CD4-positive, alpha-beta memory T cell (primary cell): Measurements from ENCODE around the gene DCP2. TPM values are rescaled to one million over a fixed set of nuclear protein-coding genes. Genes with fewer than 3 reads are reported as not detected.

Experiments
- CTCF ChIA-PET: fragments of 350-600 bp; sonication (Branson Sonifier 250); formaldehyde crosslinking; loops from one replicate; lab custom pipeline; 2021; ENCODE audit warnings: inconsistent platforms; ENCODE audit not compliant: partially characterized antibody; lab: Charles Lee
- POLR2A ChIA-PET: fragments of 350-600 bp; sonication (Branson Sonifier 250); formaldehyde crosslinking; loops from one replicate; lab custom pipeline; 2021; ENCODE audit not compliant: partially characterized antibody; lab: Charles Lee
- DNase-seq, 5 donors: peaks; one replicate each; pipeline versions ENCODE4 v3.0.0 to v3.0.0-alpha.2; 2020 to 2022; ENCODE audit warnings: mixed read lengths in 1 of 5
- H3K27ac ChIP-seq: one replicate; pipeline ENCODE4 v1.7.0; 2013; ENCODE audit warnings: low read depth, low read length
- H3K27me3 ChIP-seq: 2 replicates; pipeline ENCODE4 v1.7.0; 2013; ENCODE audit warnings: mild to moderate bottlenecking, low read length, moderate library complexity; ENCODE audit not compliant: insufficient read depth
- H3K36me3 ChIP-seq: 2 replicates; pipeline ENCODE4 v1.7.0; 2013; ENCODE audit warnings: mild to moderate bottlenecking, low read length, moderate library complexity; ENCODE audit not compliant: insufficient read depth
- H3K4me1 ChIP-seq: 2 replicates; pipeline ENCODE4 v1.7.0; 2013; ENCODE audit warnings: mild to moderate bottlenecking, low read length, moderate library complexity; ENCODE audit not compliant: insufficient read depth
- H3K4me3 ChIP-seq, 2 donors: one replicate each; pipeline ENCODE4 v1.7.0; 2013; ENCODE audit warnings: low read length in 2 of 2, mild to moderate bottlenecking in 1 of 2
- H3K9me3 ChIP-seq, 2 donors: one replicate each; pipeline ENCODE4 v1.7.0; 2013; ENCODE audit warnings: low read length in 2 of 2, control low read depth in 1 of 2; ENCODE audit not compliant: control insufficient read depth in 1 of 2
- H3K27ac Mint-ChIP-seq, 7 donors: one replicate each; pipeline ENCODE4 v1.8.0; 2020 to 2021; ENCODE audit warnings: mixed read lengths in 7 of 7, mild to moderate bottlenecking in 6 of 7, inconsistent platforms in 3 of 7, moderate library complexity in 3 of 7
- H3K27me3 Mint-ChIP-seq, 2 donors: one replicate each; pipeline ENCODE4 v1.8.0; 2020 to 2021; ENCODE audit warnings: mixed read lengths in 2 of 2
- H3K36me3 Mint-ChIP-seq, 2 donors: one replicate each; pipeline ENCODE4 v1.8.0; 2020 to 2021; ENCODE audit warnings: mixed read lengths in 2 of 2, inconsistent platforms in 1 of 2, mild to moderate bottlenecking in 1 of 2
- H3K4me1 Mint-ChIP-seq, 4 donors: one replicate each; pipeline ENCODE4 v1.8.0; 2020 to 2021; ENCODE audit warnings: mixed read lengths in 4 of 4, mild to moderate bottlenecking in 1 of 4
- H3K4me3 Mint-ChIP-seq, 8 donors: one replicate each; pipeline ENCODE4 v1.8.0; 2020 to 2021; ENCODE audit warnings: mixed read lengths in 8 of 8, mild to moderate bottlenecking in 7 of 8, moderate library complexity in 6 of 8, inconsistent platforms in 3 of 8
- H3K9me3 Mint-ChIP-seq, 8 donors: one replicate each; pipeline ENCODE4 v1.8.0; 2020 to 2021; ENCODE audit warnings: mixed read lengths in 8 of 8, mild to moderate bottlenecking in 5 of 8, inconsistent platforms in 3 of 8, moderate library complexity in 1 of 8
- intact Hi-C: fragments of 100-400 bp; cut with micrococcal nuclease; formaldehyde crosslinking; loops from one replicate; pipeline ENCODE4 v1.15.1; 2023
- polyA plus RNA-seq, 2 donors: library from polyadenylated mRNA; unstranded; fragments of 300-500 nt; fragmentation: Illumina TruSeq; gene quantifications; one replicate each; pipeline ENCODE4 v1.2.3, GENCODE V29; 2021
- total RNA-seq, 2 experiments: library from RNA; stranded (reverse); gene quantifications; one replicate each; pipeline ENCODE4 v1.2.3, GENCODE V29; 2021

The DCP2 gene
- total and polyA plus RNA-seq, 4 experiments from 2014 or later: 54.0 to 123 (median 95.7) TPM

GRCh38 chr5:112965733-112966306, 10.8 kb upstream of the DCP2 start:
- Mint-ChIP-seq H3K4me3 (no peak overlapping the region), H3K4me1 (peaks cover 7 to 14% (median 9%) of the 10 kb centered on the region in 4 donors), H3K9me3 (no peaks in the 10 kb centered on the region), H3K27ac (no peak overlapping the region), H3K27me3 (no peaks in the 10 kb centered on the region), H3K36me3 (no peaks in the 10 kb centered on the region)
- H3K4me3 ChIP-seq: no peak overlapping the region
- no peak for DNase-seq
- ChIA-PET CTCF (interaction anchor here (0.9 to 5.7 kb wide), 8 partner anchors 10 to 413 kb away, joined by 3 to 76 read pairs (median 4); partner anchors contain the start of genes DCP2 and REEP5), POLR2A (interaction anchor here (1.0 to 2.4 kb wide), 2 partner anchors 10 to 44 kb away, joined by 3 to 8 read pairs; partner anchors contain the start of gene REEP5)
- no peak overlapping the region for H3K27ac ChIP-seq
- no peaks in the 10 kb centered on the region for H3K9me3 ChIP-seq
- H3K4me1 ChIP-seq: peaks cover 10% of the 10 kb centered on the region
- intact Hi-C loops: no loop called here
- no peaks in the 10 kb centered on the region for H3K27me3 ChIP-seq
- H3K36me3 ChIP-seq: no peaks in the 10 kb centered on the region

GRCh38 chr5:112967520-112968083, 9.0 kb upstream of the DCP2 start:
- intact Hi-C loops: no loop called here
- H3K36me3 Mint-ChIP-seq: no peaks in the 10 kb centered on the region
- no peak overlapping the region for H3K4me3 ChIP-seq
- H3K27me3 ChIP-seq: no peaks in the 10 kb centered on the region
- no peak overlapping the region for H3K27ac Mint-ChIP-seq
- H3K4me1 ChIP-seq: peaks cover 10% of the 10 kb centered on the region
- H3K27ac ChIP-seq: no peak overlapping the region
- H3K36me3 ChIP-seq: no peaks in the 10 kb centered on the region
- no peak overlapping the region for H3K4me3 Mint-ChIP-seq
- H3K9me3 ChIP-seq: no peaks in the 10 kb centered on the region
- DNase-seq: no peak
- no peaks in the 10 kb centered on the region for H3K27me3 Mint-ChIP-seq
- CTCF ChIA-PET: interaction anchor here (0.9 to 1.5 kb wide), 6 partner anchors 8 to 107 kb away, joined by 3 to 5 read pairs (median 3); partner anchors contain the start of gene SRP19
- POLR2A ChIA-PET: interaction anchor here (0.7 to 1.5 kb wide), 2 partner anchors 8 to 46 kb away, joined by 3 to 5 read pairs; partner anchors contain the start of gene DCP2
- peaks cover 7 to 14% (median 9%) of the 10 kb centered on the region in 4 donors for H3K4me1 Mint-ChIP-seq
- H3K9me3 Mint-ChIP-seq: no peaks in the 10 kb centered on the region

DNA sequence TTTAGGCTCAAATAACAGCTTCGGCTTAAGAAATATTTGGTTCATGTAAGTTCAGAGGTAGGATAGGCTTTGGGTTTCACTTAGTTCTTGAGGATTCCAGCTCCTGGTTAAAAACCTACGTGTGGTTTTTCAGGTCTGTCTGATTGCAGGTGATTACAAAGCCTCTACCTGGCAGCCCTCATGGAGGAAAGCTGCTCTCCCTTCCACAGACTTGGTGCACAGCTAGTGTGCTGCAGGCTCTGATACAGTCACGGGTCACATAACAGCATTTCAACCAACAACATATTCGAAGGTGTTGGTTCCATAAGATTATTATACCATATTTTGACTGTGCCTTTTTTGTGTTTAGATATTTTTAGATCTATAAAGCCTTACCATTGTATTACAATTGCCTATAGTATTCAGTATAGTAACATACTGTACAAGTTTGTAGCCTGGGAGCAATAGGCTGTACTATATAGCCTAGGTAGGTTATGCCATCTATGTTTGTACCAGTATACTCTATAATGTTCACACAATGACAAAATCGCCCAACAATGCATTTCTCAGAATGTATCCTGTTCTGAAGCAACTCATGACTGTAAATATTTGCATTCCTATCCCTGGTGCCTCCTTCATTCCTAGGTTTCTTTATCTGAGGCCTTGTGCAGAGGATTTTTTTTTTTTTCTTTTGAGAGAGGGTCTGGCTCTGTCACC, 8.0 kb upstream of the DCP2 start:
- peaks cover 7 to 12% (median 8%) of the 10 kb centered on the region in 4 donors for H3K4me1 Mint-ChIP-seq
- no peaks in the 10 kb centered on the region for H3K36me3 Mint-ChIP-seq
- H3K4me1 ChIP-seq: peaks cover 8% of the 10 kb centered on the region
- no peaks in the 10 kb centered on the region for H3K9me3 Mint-ChIP-seq
- no peak overlapping the region for H3K4me3 ChIP-seq
- no peak overlapping the region for H3K4me3 Mint-ChIP-seq
- no peak overlapping the region for H3K27ac ChIP-seq
- ChIA-PET CTCF (interaction anchor here (0.7 to 1.8 kb wide), 3 partner anchors 37 to 48 kb away, joined by 3 to 6 read pairs (median 3); no protein-coding TSS in a partner anchor), POLR2A (interaction anchor here (1.5 kb wide), 2 partner anchors 7 to 47 kb away, joined by 5 to 6 read pairs; partner anchors contain the start of genes DCP2 and REEP5)
- H3K27me3 ChIP-seq: no peaks in the 10 kb centered on the region
- H3K27ac Mint-ChIP-seq: no peak overlapping the region
- H3K36me3 ChIP-seq: no peaks in the 10 kb centered on the region
- intact Hi-C loops: no loop called here
- H3K9me3 ChIP-seq: no peaks in the 10 kb centered on the region
- no peaks in the 10 kb centered on the region for H3K27me3 Mint-ChIP-seq
- DNase-seq: no peak

DNA sequence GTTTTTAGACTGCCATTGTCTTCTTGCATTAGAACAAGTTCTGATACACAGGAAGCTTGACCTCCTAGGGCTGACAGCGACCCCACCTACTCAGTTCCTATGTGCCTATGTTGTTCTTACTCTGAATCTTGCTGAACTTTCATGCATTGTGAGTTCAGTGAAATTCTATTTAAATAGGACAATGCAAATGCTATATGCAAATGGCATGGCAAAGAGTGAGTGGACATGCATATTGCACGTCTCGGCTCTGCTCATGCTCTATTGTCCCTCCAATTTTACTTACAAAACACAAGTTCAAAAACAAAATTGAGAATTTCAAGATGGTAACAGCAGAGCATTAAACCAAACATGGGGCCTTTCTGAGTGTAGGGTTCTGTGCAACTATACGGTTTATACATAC, 5.3 kb upstream of the DCP2 start:
- no peaks in the 10 kb centered on the region for H3K27me3 ChIP-seq
- no peak for DNase-seq
- ChIA-PET POLR2A (no interaction called here), CTCF (no interaction called here)
- peaks cover 11 to 15% (median 12%) of the 10 kb centered on the region in 4 donors for H3K4me1 Mint-ChIP-seq
- H3K36me3 Mint-ChIP-seq: peaks cover 0 to 2% of the 10 kb centered on the region in 2 donors
- no peak overlapping the region for H3K27ac ChIP-seq
- H3K27ac Mint-ChIP-seq: no peak overlapping the region
- no peaks in the 10 kb centered on the region for H3K36me3 ChIP-seq
- peaks cover 7% of the 10 kb centered on the region for H3K4me1 ChIP-seq
- peaks cover 0 to 1% of the 10 kb centered on the region in 2 donors for H3K27me3 Mint-ChIP-seq
- no peak overlapping the region for H3K4me3 Mint-ChIP-seq
- intact Hi-C loops: no loop called here
- H3K9me3 ChIP-seq: no peaks in the 10 kb centered on the region
- no peak overlapping the region for H3K4me3 ChIP-seq
- peaks cover 0 to 2% (median 0%) of the 10 kb centered on the region in 8 donors for H3K9me3 Mint-ChIP-seq

DNA sequence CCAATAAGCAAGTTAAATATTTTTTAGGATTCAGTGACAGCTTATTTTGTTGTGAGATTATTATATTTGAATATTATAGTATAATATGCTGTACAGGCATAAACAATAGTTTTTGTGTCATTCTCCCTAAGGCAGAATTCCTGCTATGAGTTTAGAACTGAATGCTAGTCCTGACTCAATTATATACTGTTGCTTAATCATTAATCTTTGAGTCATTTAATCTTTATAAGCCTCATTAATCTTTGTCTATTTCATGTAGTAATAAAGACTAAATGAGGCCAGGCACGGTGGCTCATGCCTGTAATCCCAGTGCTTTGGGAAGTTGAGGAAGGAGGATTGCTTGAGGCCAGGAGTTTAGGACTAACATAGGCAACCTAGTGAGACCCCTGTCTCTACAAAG, 3.6 kb upstream of the DCP2 start:
- CTCF ChIA-PET: interaction anchor here (1.8 to 4.1 kb wide), 2 partner anchors 10 to 51 kb away, joined by 5 to 21 read pairs; partner anchors contain the start of gene REEP5
- intact Hi-C loops: no loop called here
- H3K27ac ChIP-seq: no peak overlapping the region
- H3K9me3 ChIP-seq: no peaks in the 10 kb centered on the region
- H3K36me3 Mint-ChIP-seq: peaks cover 0 to 16% of the 10 kb centered on the region in 2 donors
- peaks cover 9% of the 10 kb centered on the region for H3K4me1 ChIP-seq
- H3K27me3 Mint-ChIP-seq: peaks cover 0 to 4% of the 10 kb centered on the region in 2 donors
- no peaks in the 10 kb centered on the region for H3K36me3 ChIP-seq
- no peaks in the 10 kb centered on the region for H3K27me3 ChIP-seq
- POLR2A ChIA-PET: no interaction called here
- H3K4me1 Mint-ChIP-seq: peaks cover 14 to 28% (median 19%) of the 10 kb centered on the region in 4 donors
- no peak overlapping the region for H3K4me3 Mint-ChIP-seq
- peaks cover 0 to 5% (median 0%) of the 10 kb centered on the region in 8 donors for H3K9me3 Mint-ChIP-seq
- H3K4me3 ChIP-seq: no peak overlapping the region
- no peak overlapping the region for H3K27ac Mint-ChIP-seq
- DNase-seq: no peak

DNA sequence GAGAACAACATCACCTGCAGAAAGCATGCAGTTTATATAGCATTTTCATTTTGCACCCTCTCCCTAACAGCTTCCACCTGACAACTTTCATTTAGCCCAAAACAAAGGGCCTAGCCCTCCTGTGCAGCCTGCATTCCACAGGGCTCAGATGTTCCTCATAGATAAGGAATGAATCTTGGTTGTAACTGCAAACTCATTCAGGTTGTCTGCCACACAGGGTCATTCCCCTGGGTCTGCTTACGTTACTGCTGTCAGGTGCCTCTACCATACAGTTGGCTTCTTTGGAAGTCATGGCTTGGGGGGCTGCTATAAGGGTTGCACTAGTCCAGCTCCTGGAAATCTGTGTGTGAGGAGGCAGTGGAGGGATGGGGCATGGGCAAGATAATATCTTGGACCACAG, 2.7 kb upstream of the DCP2 start:
- H3K9me3 ChIP-seq: no peaks in the 10 kb centered on the region
- H3K4me3 ChIP-seq: no peak overlapping the region
- Mint-ChIP-seq H3K36me3 (peaks cover 0 to 23% of the 10 kb centered on the region in 2 donors), H3K4me3 (no peak overlapping the region), H3K27ac (no peak overlapping the region), H3K27me3 (peaks cover 0 to 4% of the 10 kb centered on the region in 2 donors), H3K4me1 (peaks cover 20 to 36% (median 25%) of the 10 kb centered on the region in 4 donors), H3K9me3 (peaks cover 0 to 5% (median 0%) of the 10 kb centered on the region in 8 donors)
- no peak overlapping the region for H3K27ac ChIP-seq
- ChIA-PET CTCF (interaction anchor here (1.4 to 4.1 kb wide), 4 partner anchors 10 to 126 kb away, joined by 4 to 21 read pairs (median 4); partner anchors contain the start of gene REEP5), POLR2A (no interaction called here)
- no peak for DNase-seq
- no peaks in the 10 kb centered on the region for H3K36me3 ChIP-seq
- intact Hi-C loops: no loop called here
- no peaks in the 10 kb centered on the region for H3K27me3 ChIP-seq
- H3K4me1 ChIP-seq: peaks cover 17% of the 10 kb centered on the region
